HG03066 (cell line): ENCODE measurements around the gene VRK3.
"Not testable (repeated sequence)": the region's sequence is repeated elsewhere in the genome, so short reads cannot be mapped to it uniquely, and the experiment has no call there.

Experiments used
- ATAC-seq: cut with Tn5 transposase; IDR thresholded peaks from one replicate; pipeline ENCODE4 v1.9.1; 2021; ENCODE audit warnings: low read depth; ENCODE audit not compliant: unreplicated experiment

Gene VRK3

GRCh38 chr19:49958596-49958995, 66.6 kb downstream of the VRK3 start:
- ATAC-seq: not testable (repeated sequence)

GRCh38 chr19:49958144-49958543, 67.0 kb downstream of the VRK3 start:
- not testable (repeated sequence) for ATAC-seq

- ATAC-seq: no peak
These were observed 67.8 kb downstream of the VRK3 start for GRCh38 chr19:49957262-49957915.

- ATAC-seq: no peak
These were observed 69.1 kb downstream of the VRK3 start for GRCh38 chr19:49956115-49956495.

GRCh38 chr19:49954933-49955332, 70.2 kb downstream of the VRK3 start:
- no peak for ATAC-seq

GRCh38 chr19:49954092-49954829, 70.9 kb downstream of the VRK3 start:
- ATAC-seq: no peak

GRCh38 chr19:49953416-49953815, 71.8 kb downstream of the VRK3 start:
- ATAC-seq: no peak

GRCh38 chr19:49952906-49953305, 72.3 kb downstream of the VRK3 start:
- no peak for ATAC-seq

- ATAC-seq: no peak
These were observed 72.7 kb downstream of the VRK3 start for GRCh38 chr19:49952479-49952836.

DNA sequence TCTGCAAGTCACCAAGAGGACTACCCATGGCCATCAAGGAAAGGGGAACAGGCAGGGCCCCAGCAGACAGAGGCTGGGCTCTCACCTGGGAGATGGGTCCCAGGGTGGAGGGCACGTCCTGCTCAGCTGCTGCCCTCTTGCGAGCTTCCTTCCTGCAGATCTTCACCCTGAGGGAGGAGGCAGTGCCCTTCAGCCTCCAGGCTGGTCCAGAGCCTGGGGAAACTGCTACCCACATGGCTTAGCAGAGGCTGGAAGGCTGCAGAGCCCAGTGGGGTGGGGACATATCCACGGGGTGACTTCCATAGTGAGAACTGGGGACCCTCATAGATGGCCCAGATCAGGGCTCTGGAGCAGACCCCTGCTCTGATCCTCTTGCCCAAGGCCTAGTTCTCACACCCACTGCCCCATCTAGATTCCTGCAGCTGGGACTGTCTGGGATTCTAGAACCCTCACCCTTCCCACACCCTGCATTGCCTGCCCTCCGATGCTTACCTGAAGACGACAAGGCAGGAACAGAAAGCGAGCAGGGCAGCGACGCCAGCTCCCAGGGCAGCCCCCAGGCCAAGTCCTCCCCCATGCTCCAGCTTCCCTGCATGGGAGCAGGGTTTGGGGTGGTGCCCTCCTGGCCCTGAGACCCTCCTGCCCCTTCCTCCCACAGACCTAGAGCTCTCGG, 73.2 kb downstream of the VRK3 start:
- no peak for ATAC-seq

GRCh38 chr19:49950956-49951526, 74.1 kb downstream of the VRK3 start:
- ATAC-seq: no peak

- ATAC-seq: no peak
These were observed 74.6 kb downstream of the VRK3 start for GRCh38 chr19:49950590-49950948.

- ATAC-seq: no peak
These were observed 75.2 kb downstream of the VRK3 start for GRCh38 chr19:49949742-49950589.

- ATAC-seq: no peak
These were observed 78.8 kb downstream of the VRK3 start for GRCh38 chr19:49946415-49946814.

DNA sequence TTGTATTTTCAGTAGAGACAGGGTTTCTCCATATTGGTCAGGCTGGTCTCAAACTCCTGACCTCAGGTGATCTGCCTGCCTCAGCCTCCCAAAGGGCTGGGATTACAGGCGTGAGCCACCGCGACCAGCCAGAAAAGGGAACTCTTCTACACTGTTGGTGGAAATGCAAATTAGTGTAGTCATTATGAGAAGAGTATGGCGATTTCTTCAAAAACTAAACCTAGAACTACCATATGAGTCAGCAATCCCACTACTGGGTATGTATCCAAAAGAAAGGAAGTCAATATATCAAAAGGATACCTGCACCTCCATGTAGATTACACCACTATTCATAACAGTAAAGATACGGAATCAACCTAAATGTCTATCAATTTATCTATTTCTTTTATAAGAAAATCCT, 80.6 kb downstream of the VRK3 start:
- not testable (repeated sequence) for ATAC-seq

- ATAC-seq: no peak
These were observed 84.7 kb downstream of the VRK3 start for GRCh38 chr19:49940482-49940791.

DNA sequence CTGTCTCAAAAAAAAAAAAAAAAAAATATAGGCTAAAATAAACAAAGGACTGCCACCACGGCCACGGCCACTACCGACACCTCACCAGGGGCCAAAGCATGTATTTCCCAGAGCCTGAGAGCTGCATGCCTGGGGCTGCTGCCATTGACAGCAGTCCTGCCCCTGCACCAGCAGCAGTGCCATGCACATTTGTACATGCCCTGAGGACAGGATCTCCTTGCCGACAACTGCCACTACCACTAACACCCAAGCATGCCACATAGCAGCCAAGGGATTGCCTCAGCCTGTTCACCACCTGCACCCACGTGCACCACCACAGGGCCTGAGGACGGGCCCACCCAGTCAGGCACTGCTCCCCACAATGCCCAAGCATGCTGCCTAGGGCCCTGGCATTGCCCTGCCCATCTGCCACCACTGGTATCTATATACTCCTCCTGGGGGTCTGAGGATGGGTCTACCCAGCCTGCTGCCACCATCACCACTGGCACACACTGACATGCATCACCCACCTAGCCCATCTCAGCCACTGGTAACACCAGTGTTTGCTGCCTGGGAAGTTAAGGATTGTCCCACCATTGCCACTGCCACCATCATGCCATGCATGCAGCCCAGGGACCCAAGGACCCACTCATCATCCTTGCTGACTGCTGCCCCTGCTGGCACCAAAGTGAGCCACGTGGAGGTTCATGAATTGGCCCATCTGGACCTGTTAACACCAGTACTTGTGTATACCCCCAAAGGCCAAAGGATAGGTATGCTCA, 85.3 kb downstream of the VRK3 start:
- no peak for ATAC-seq

- no peak for ATAC-seq
These were observed 86.5 kb downstream of the VRK3 start for GRCh38 chr19:49938662-49939061.

GRCh38 chr19:49937750-49938381, 87.3 kb downstream of the VRK3 start:
- no peak for ATAC-seq

DNA sequence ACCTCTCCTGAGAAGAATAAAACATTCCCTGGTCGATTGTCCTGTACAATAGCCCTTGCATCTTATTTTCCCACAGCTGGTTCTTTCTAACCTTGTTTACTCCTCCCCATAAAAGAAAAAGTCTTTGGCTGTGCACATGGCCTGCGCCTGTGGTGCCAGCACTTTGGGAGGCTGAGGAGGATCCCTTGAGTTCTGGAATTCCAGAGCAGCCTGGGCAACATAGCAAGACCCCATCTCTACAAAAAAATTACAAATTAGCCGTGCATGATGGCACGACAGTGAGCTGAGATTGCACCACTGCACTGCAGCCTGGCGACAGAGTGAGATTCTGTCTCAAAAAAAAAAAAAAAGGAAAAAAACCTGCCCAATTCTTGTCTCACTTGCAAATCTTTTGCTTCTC, 88.6 kb downstream of the VRK3 start:
- no peak for ATAC-seq
